ENCODE results near the gene ODAD4.

The ODAD4 gene

GRCh38 chr17:41892021-41892376, 38.4 kb upstream of the ODAD4 start:
- DNase-seq (ENCODE audit: low read depth), result no peak
- TF ChIP-seq CTCF (IDR thresholded peaks at IDR 0.05; ENCODE audit: insufficient read depth, low read depth, low read length, missing control alignments), result no peak
- H3K4me3 ChIP-seq (ENCODE audit: low read depth, low read length), result no peak overlapping the region

GRCh38 chr17:41893384-41893783, 37.0 kb upstream of the ODAD4 start:
- no peak overlapping the region for H3K4me3 ChIP-seq (ENCODE audit: low read depth, low read length)
- TF ChIP-seq CTCF (IDR thresholded peaks at IDR 0.05; ENCODE audit: insufficient read depth, low read depth, low read length, missing control alignments), result no peak
- no peak for DNase-seq (ENCODE audit: low read depth)

- TF ChIP-seq CTCF (IDR thresholded peaks at IDR 0.05; ENCODE audit: insufficient read depth, low read depth, low read length, missing control alignments), result no peak
- no peak overlapping the region for H3K4me3 ChIP-seq (ENCODE audit: low read depth, low read length)
- DNase-seq (ENCODE audit: low read depth), result no peak
Measured at GRCh38 chr17:41894791-41895331, 35.6 kb upstream of the ODAD4 start.

- no peak for DNase-seq (ENCODE audit: low read depth)
- TF ChIP-seq CTCF (IDR thresholded peaks at IDR 0.05; ENCODE audit: insufficient read depth, low read depth, low read length, missing control alignments), result no peak
- no peak overlapping the region for H3K4me3 ChIP-seq (ENCODE audit: low read depth, low read length)
Measured at GRCh38 chr17:41895617-41896016, 34.8 kb upstream of the ODAD4 start.

GRCh38 chr17:41896726-41897125, 33.7 kb upstream of the ODAD4 start:
- no peak for DNase-seq (ENCODE audit: low read depth)
- no peak for TF ChIP-seq CTCF (IDR thresholded peaks at IDR 0.05; ENCODE audit: insufficient read depth, low read depth, low read length, missing control alignments)
- H3K4me3 ChIP-seq (ENCODE audit: low read depth, low read length), result no peak overlapping the region

GRCh38 chr17:41901646-41902045, 28.8 kb upstream of the ODAD4 start:
- no peak overlapping the region for H3K4me3 ChIP-seq (ENCODE audit: low read depth, low read length)
- no peak for TF ChIP-seq CTCF (IDR thresholded peaks at IDR 0.05; ENCODE audit: insufficient read depth, low read depth, low read length, missing control alignments)
- DNase-seq (ENCODE audit: low read depth), result no peak

GRCh38 chr17:41904242-41904841, 26.1 kb upstream of the ODAD4 start:
- TF ChIP-seq CTCF (IDR thresholded peaks at IDR 0.05; ENCODE audit: insufficient read depth, low read depth, low read length, missing control alignments), result no peak
- H3K4me3 ChIP-seq (ENCODE audit: low read depth, low read length), result no peak overlapping the region
- no peak for DNase-seq (ENCODE audit: low read depth)

Data from GM12865 (cell line).